WTC11 (cell line): Measurements from ENCODE around the gene YLPM1.

ENCODE experiments used
- ELF4 ChIP-seq: sonication (generic); formaldehyde crosslinking; IDR thresholded peaks from 2 replicates; pipeline ENCODE4 v1.8.1; 2022; ENCODE audit warnings: low read depth, mild to moderate bottlenecking, moderate library complexity, missing genetic modification reagents
- FOXJ3 ChIP-seq: sonication (generic); formaldehyde crosslinking; IDR thresholded peaks from 2 replicates; pipeline ENCODE4 v1.9.0; 2021; ENCODE audit warnings: missing genetic modification reagents, mild to moderate bottlenecking, borderline replicate concordance
- FOXK1 ChIP-seq: sonication (generic); formaldehyde crosslinking; IDR thresholded peaks from 2 replicates; pipeline ENCODE4 v1.8.0; 2022; ENCODE audit warnings: mild to moderate bottlenecking, moderate library complexity, missing genetic modification reagents
- MXD4 ChIP-seq: fragments of 250-450 bp; sonication (Bioruptor Pico); IDR thresholded peaks from 2 replicates; pipeline ENCODE4 v1.8.0; 2021; ENCODE audit warnings: mild to moderate bottlenecking, moderate library complexity, borderline replicate concordance
- NR2C2 ChIP-seq: sonication (generic); formaldehyde crosslinking; IDR thresholded peaks from 2 replicates; pipeline ENCODE4 v1.8.0; 2022; ENCODE audit warnings: mild to moderate bottlenecking, missing genetic modification reagents
- TEAD4 ChIP-seq: sonication (generic); formaldehyde crosslinking; IDR thresholded peaks from 2 replicates; pipeline ENCODE4 v1.8.0; 2022; ENCODE audit warnings: mild to moderate bottlenecking, missing genetic modification reagents
- ZNF317 ChIP-seq: sonication (generic); formaldehyde crosslinking; IDR thresholded peaks from 2 replicates; pipeline ENCODE4 v1.8.1; 2023; ENCODE audit warnings: low read depth, mild to moderate bottlenecking, moderate library complexity, missing genetic modification reagents, borderline replicate concordance
- ZNF423 ChIP-seq: fragments of 250-450 bp; sonication (Bioruptor Pico); IDR thresholded peaks from 2 replicates; pipeline ENCODE4 v2.1.2; 2022; ENCODE audit warnings: mild to moderate bottlenecking, moderate library complexity
- TF ChIP-seq, protein P1 (sequence below): fragments of 200-600 bp; IDR thresholded peaks from 2 replicates; pipeline ENCODE4 v1.8.0; 2022; ENCODE audit warnings: antibody characterized with exemption
- TF ChIP-seq, protein P2 (sequence below): sonication (generic); formaldehyde crosslinking; conservative IDR thresholded peaks from 2 replicates; pipeline ENCODE4 v1.8.1; 2022; ENCODE audit warnings: mild to moderate bottlenecking, missing genetic modification reagents
- TF ChIP-seq, protein P3 (sequence below): sonication (generic); formaldehyde crosslinking; IDR thresholded peaks from 2 replicates; pipeline ENCODE4 v1.8.1; 2023; ENCODE audit warnings: mild to moderate bottlenecking, missing genetic modification reagents, moderate library complexity
- TF ChIP-seq, protein P4 (sequence below): sonication (generic); formaldehyde crosslinking; IDR thresholded peaks from 2 replicates; pipeline ENCODE4 v1.8.0; 2022; ENCODE audit warnings: mild to moderate bottlenecking, missing genetic modification reagents
- TF ChIP-seq, protein P5 (sequence below): sonication (generic); formaldehyde crosslinking; IDR thresholded peaks from 2 replicates; pipeline ENCODE4 v1.8.0; 2022; ENCODE audit warnings: mild to moderate bottlenecking, missing genetic modification reagents

DNA sequence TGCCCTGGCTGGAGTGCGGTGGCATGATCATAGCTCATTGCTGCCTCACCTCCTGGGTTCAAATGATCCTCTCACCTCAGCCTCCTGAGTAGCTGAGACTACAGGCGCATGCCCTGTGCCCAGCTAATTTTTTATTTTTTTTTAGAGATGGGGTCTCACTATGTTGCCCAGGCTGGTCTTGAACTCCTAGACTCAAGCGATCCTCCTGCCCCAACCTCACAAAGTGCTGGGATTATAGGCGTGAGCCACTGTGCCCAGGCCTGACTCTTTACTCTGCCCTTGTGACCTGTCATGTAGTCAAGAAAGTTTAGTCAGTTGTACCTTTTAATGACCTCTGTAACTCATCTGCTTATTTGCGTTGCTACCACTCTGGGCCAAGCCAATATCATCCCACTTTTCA lies 57.2 kb downstream of the YLPM1 start:
- TF ChIP-seq, protein P1, sequence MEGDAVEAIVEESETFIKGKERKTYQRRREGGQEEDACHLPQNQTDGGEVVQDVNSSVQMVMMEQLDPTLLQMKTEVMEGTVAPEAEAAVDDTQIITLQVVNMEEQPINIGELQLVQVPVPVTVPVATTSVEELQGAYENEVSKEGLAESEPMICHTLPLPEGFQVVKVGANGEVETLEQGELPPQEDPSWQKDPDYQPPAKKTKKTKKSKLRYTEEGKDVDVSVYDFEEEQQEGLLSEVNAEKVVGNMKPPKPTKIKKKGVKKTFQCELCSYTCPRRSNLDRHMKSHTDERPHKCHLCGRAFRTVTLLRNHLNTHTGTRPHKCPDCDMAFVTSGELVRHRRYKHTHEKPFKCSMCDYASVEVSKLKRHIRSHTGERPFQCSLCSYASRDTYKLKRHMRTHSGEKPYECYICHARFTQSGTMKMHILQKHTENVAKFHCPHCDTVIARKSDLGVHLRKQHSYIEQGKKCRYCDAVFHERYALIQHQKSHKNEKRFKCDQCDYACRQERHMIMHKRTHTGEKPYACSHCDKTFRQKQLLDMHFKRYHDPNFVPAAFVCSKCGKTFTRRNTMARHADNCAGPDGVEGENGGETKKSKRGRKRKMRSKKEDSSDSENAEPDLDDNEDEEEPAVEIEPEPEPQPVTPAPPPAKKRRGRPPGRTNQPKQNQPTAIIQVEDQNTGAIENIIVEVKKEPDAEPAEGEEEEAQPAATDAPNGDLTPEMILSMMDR = no peak
- TF ChIP-seq, protein P2, sequence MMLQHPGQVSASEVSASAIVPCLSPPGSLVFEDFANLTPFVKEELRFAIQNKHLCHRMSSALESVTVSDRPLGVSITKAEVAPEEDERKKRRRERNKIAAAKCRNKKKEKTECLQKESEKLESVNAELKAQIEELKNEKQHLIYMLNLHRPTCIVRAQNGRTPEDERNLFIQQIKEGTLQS (CRISPR knock-in tag) = no peak
- TF ChIP-seq, protein P3, sequence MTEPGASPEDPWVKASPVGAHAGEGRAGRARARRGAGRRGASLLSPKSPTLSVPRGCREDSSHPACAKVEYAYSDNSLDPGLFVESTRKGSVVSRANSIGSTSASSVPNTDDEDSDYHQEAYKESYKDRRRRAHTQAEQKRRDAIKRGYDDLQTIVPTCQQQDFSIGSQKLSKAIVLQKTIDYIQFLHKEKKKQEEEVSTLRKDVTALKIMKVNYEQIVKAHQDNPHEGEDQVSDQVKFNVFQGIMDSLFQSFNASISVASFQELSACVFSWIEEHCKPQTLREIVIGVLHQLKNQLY = no peak
- TF ChIP-seq ELF4 (CRISPR knock-in tag) (no peak), ZNF317 (CRISPR knock-in tag) (no peak), TEAD4 (CRISPR knock-in tag) (no peak), FOXJ3 (CRISPR knock-in tag) (no peak), FOXK1 (CRISPR knock-in tag) (no peak), ZNF423 (CRISPR knock-in tag) (no peak), NR2C2 (no peak), MXD4 (CRISPR knock-in tag) (no peak)
- TF ChIP-seq, protein P4, sequence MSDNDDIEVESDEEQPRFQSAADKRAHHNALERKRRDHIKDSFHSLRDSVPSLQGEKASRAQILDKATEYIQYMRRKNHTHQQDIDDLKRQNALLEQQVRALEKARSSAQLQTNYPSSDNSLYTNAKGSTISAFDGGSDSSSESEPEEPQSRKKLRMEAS (CRISPR knock-in tag) = no peak
- TF ChIP-seq, protein P5, sequence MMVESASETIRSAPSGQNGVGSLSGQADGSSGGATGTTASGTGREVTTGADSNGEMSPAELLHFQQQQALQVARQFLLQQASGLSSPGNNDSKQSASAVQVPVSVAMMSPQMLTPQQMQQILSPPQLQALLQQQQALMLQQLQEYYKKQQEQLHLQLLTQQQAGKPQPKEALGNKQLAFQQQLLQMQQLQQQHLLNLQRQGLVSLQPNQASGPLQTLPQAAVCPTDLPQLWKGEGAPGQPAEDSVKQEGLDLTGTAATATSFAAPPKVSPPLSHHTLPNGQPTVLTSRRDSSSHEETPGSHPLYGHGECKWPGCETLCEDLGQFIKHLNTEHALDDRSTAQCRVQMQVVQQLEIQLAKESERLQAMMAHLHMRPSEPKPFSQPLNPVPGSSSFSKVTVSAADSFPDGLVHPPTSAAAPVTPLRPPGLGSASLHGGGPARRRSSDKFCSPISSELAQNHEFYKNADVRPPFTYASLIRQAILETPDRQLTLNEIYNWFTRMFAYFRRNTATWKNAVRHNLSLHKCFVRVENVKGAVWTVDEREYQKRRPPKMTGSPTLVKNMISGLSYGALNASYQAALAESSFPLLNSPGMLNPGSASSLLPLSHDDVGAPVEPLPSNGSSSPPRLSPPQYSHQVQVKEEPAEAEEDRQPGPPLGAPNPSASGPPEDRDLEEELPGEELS = no peak
